HEK293T (cell line): ENCODE results near the gene SSX2IP.

Source experiments
- ARNT ChIP-seq: fragments of 450-650 bp; IDR thresholded peaks from 2 replicates; pipeline ENCODE4 v1.6.1; 2017; ENCODE audit warnings: mild to moderate bottlenecking
- ELF4 ChIP-seq: fragments of 450-650 bp; IDR thresholded peaks from 2 replicates; pipeline ENCODE4 v1.6.1; 2017; ENCODE audit warnings: antibody characterized with exemption
- FOXM1 ChIP-seq: fragments of 450-650 bp; IDR thresholded peaks from 2 replicates; pipeline ENCODE4 v1.6.1; 2017; ENCODE audit warnings: mild to moderate bottlenecking, borderline replicate concordance
- SP1 ChIP-seq: fragments of 450-650 bp; IDR thresholded peaks from 2 replicates; pipeline ENCODE4 v1.6.1; 2017
- ZNF384 ChIP-seq: fragments of 450-650 bp; IDR thresholded peaks from 2 replicates; pipeline ENCODE4 v1.6.1; 2016

- TF ChIP-seq FOXM1 (no peak), ARNT (no peak), ZNF384 (no peak), SP1 (no peak), ELF4 (no peak)
Observed at GRCh38 chr1:84726593-84727499, 36.6 kb upstream of the SSX2IP start.
